ENCODE measurements around the gene PHLPP1. TPM values are rescaled to one million over a fixed set of nuclear protein-coding genes. Genes with fewer than 3 reads are reported as not detected.
A peak's percentile ranks its signal among the peaks of the same experiment; 100 is the strongest.

PHLPP1 gene
- total RNA-seq, 2 donors from 2014 or later = 22.1 to 24.2 TPM

- H3K27me3 ChIP-seq = no peaks in the 10 kb centered on the region
- H3K9ac ChIP-seq (ENCODE audit: low read depth in 2 of 2, low read length in 2 of 2) = no peak overlapping the region
- no peak for TF ChIP-seq CTCF (IDR thresholded peaks at IDR 0.05)
- H3K4me3 ChIP-seq = no peak overlapping the region
- intact Hi-C loops (cut with DNase I) = loop anchor here (10.0 kb wide), 1 partner anchor 99 kb away; no protein-coding TSS in a partner anchor
- no peaks in the 10 kb centered on the region for H3K9me3 ChIP-seq
- peak; percentile 39 for DNase-seq
- H3K36me3 ChIP-seq = no peaks in the 10 kb centered on the region
- H3K4me1 ChIP-seq = no peaks in the 10 kb centered on the region
- H3K27ac ChIP-seq = no peak overlapping the region
Observed at GRCh38 chr18:63025251-63026090, 310.1 kb downstream of the PHLPP1 start.

DNA sequence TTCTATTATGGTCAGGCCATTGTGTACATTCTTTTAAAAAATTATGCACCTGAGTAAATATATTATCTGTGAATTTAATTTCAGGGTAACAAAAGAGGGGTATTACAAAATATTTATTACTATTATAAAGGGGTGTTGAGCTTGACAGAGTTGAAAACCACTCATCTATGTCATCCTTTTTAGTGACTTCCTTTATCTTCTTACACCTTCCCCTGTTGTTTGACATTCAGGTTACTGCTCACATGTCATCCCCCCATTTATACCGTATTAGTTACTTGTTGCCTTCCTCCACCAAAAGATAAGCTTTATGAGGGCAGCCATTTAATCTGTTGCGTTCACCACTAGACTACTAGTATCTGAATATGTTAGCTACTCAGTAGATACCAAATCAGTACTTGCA, 313.0 kb downstream of the PHLPP1 start:
- Histone ChIP-seq H3K9me3 (no peaks in the 10 kb centered on the region), H3K36me3 (no peaks in the 10 kb centered on the region), H3K27ac (no peak overlapping the region), H3K4me1 (no peaks in the 10 kb centered on the region), H3K27me3 (no peaks in the 10 kb centered on the region), H3K4me3 (no peak overlapping the region), H3K9ac (ENCODE audit: low read depth in 2 of 2, low read length in 2 of 2) (no peak overlapping the region)
- intact Hi-C loops (cut with DNase I) = loop anchor here (10.0 kb wide), 1 partner anchor 96 kb away; no protein-coding TSS in a partner anchor
- TF ChIP-seq CTCF (IDR thresholded peaks at IDR 0.05) = no peak
- DNase-seq = no peak

Other genes starting within 250 kb of the PHLPP1 start
- gene ZCCHC2, start 192.5 kb upstream of the PHLPP1 start, total RNA-seq = 10 to 100 TPM; 24.7 to 25.7 TPM